IPS-NIHi11 (cell line): Measurements from ENCODE around the gene OR4D10.

Source experiments
- DNase-seq: peaks from one replicate; pipeline ENCODE4 v3.0.0; 2012; ENCODE audit warnings: mixed read lengths, low spot score

Gene OR4D10

GRCh38 chr11:59528711-59529110 is 55.6 kb downstream of the OR4D10 start:
- DNase-seq, result no peak
